ENCODE measurements around the gene CCDC50. TPM values are rescaled to one million over a fixed set of nuclear protein-coding genes. Genes with fewer than 3 reads are reported as not detected.

Gene CCDC50
- total RNA-seq, 1 experiment from 2014 or later = 80.9 TPM

GRCh38 chr3:191398607-191399006 is 69.4 kb downstream of the CCDC50 start:
- ChIA-PET POLR2A (ENCODE audit: unreplicated experiment) (no interaction called here), CTCF (no interaction called here)
- H3K4me2 ChIP-seq (ENCODE audit: low read length) = no peak overlapping the region
- BruUV-seq (replicated peaks) = no TSS peak
- intact Hi-C loops (cut with micrococcal nuclease) = no loop called here
- DNase-seq (no peak), ATAC-seq (no peak)
- no peaks in the 10 kb centered on the region for H3K27me3 ChIP-seq (ENCODE audit: low read length)
- no peaks in the 10 kb centered on the region for H3F3A ChIP-seq (ENCODE audit: low read length, unreplicated experiment)
- no peaks in the 10 kb centered on the region for H3K4me1 ChIP-seq (ENCODE audit: insufficient read depth, low read length)
- no peak overlapping the region for H3K27ac ChIP-seq (ENCODE audit: low read length)
- no peak overlapping the region for H2AFZ ChIP-seq (ENCODE audit: low read length)
- TF ChIP-seq EZH2phosphoT487 (IDR thresholded peaks at IDR 0.05; ENCODE audit: borderline replicate concordance, low read length) = no peak
- no peak for TF ChIP-seq EZH2 (IDR thresholded peaks at IDR 0.05; ENCODE audit: low read length, unreplicated experiment)
- peak; percentile 42 for TF ChIP-seq CTCF (conservative IDR thresholded peaks at IDR 0.05; ENCODE audit: low read depth, low read length)
- no peaks in the 10 kb centered on the region for H4K20me1 ChIP-seq (ENCODE audit: low read length)
- H3K9me2 ChIP-seq (replicated peaks; ENCODE audit: low read length) = no peaks in the 10 kb centered on the region
- no peak overlapping the region for H3K4me3 ChIP-seq (ENCODE audit: low read length)
- no peaks in the 10 kb centered on the region for H3K79me2 ChIP-seq (ENCODE audit: low read length)
- no peak overlapping the region for H3K9ac ChIP-seq (ENCODE audit: low read length)
- peaks cover 10% of the 10 kb centered on the region for H3K36me3 ChIP-seq (ENCODE audit: low read depth, low read length)
- H3K9me3 ChIP-seq (ENCODE audit: low read length) = no peaks in the 10 kb centered on the region

- BruUV-seq (replicated peaks) = no TSS peak
- H3K9me3 ChIP-seq (ENCODE audit: low read length) = no peaks in the 10 kb centered on the region
- peaks cover 6% of the 10 kb centered on the region; the same call in 1 of the 2 replicates for H3K36me3 ChIP-seq (ENCODE audit: low read depth, low read length)
- no peaks in the 10 kb centered on the region for H3F3A ChIP-seq (ENCODE audit: low read length, unreplicated experiment)
- H3K9ac ChIP-seq (ENCODE audit: low read length) = no peak overlapping the region
- H2AFZ ChIP-seq (ENCODE audit: low read length) = no peak overlapping the region
- no peak overlapping the region for H3K4me3 ChIP-seq (ENCODE audit: low read length)
- intact Hi-C loops (cut with micrococcal nuclease) = no loop called here
- DNase-seq = no peak
- TF ChIP-seq CTCF (conservative IDR thresholded peaks at IDR 0.05; ENCODE audit: low read depth, low read length) (no peak), EZH2phosphoT487 (IDR thresholded peaks at IDR 0.05; ENCODE audit: borderline replicate concordance, low read length) (no peak), EZH2 (IDR thresholded peaks at IDR 0.05; ENCODE audit: low read length, unreplicated experiment) (no peak)
- ATAC-seq = no peak
- no peaks in the 10 kb centered on the region for H4K20me1 ChIP-seq (ENCODE audit: low read length)
- no peaks in the 10 kb centered on the region for H3K9me2 ChIP-seq (replicated peaks; ENCODE audit: low read length)
- CTCF ChIA-PET = no interaction called here
- H3K4me2 ChIP-seq (ENCODE audit: low read length) = no peak overlapping the region
- H3K4me1 ChIP-seq (ENCODE audit: insufficient read depth, low read length) = no peaks in the 10 kb centered on the region
- no peak overlapping the region for H3K27ac ChIP-seq (ENCODE audit: low read length)
- no peaks in the 10 kb centered on the region for H3K27me3 ChIP-seq (ENCODE audit: low read length)
- H3K79me2 ChIP-seq (ENCODE audit: low read length) = no peaks in the 10 kb centered on the region
- POLR2A ChIA-PET (ENCODE audit: unreplicated experiment) = no interaction called here
These were observed 70.7 kb downstream of the CCDC50 start for GRCh38 chr3:191399918-191400317.

- no TSS peak for BruUV-seq (replicated peaks)
- ATAC-seq = no peak
- CTCF ChIA-PET = no interaction called here
These were observed 72.7 kb downstream of the CCDC50 start for GRCh38 chr3:191401775-191402357.

More at GRCh38 chr3:191401775-191402357, 72.7 kb downstream of the CCDC50 start:
- Histone ChIP-seq H3K79me2 (ENCODE audit: low read length) (no peaks in the 10 kb centered on the region), H3K4me2 (ENCODE audit: low read length) (no peak overlapping the region), H3K27ac (ENCODE audit: low read length) (no peak overlapping the region), H3K9me3 (ENCODE audit: low read length) (no peaks in the 10 kb centered on the region), H3K4me1 (ENCODE audit: insufficient read depth, low read length) (no peaks in the 10 kb centered on the region), H3K4me3 (ENCODE audit: low read length) (no peak overlapping the region), H3K9ac (ENCODE audit: low read length) (no peak overlapping the region), H3K9me2 (replicated peaks; ENCODE audit: low read length) (no peaks in the 10 kb centered on the region), H4K20me1 (ENCODE audit: low read length) (no peaks in the 10 kb centered on the region), H3F3A (ENCODE audit: low read length, unreplicated experiment) (no peaks in the 10 kb centered on the region), H2AFZ (ENCODE audit: low read length) (no peak overlapping the region), H3K36me3 (ENCODE audit: low read depth, low read length) (no peaks in the 10 kb centered on the region; the same call in 1 of the 2 replicates), H3K27me3 (ENCODE audit: low read length) (no peaks in the 10 kb centered on the region)
- intact Hi-C loops (cut with micrococcal nuclease) = no loop called here
- DNase-seq = no peak
- POLR2A ChIA-PET (ENCODE audit: unreplicated experiment) = no interaction called here
- no peak for TF ChIP-seq EZH2phosphoT487 (IDR thresholded peaks at IDR 0.05; ENCODE audit: borderline replicate concordance, low read length)
- no peak for TF ChIP-seq EZH2 (IDR thresholded peaks at IDR 0.05; ENCODE audit: low read length, unreplicated experiment)
- TF ChIP-seq CTCF (conservative IDR thresholded peaks at IDR 0.05; ENCODE audit: low read depth, low read length) = no peak
